Natural killer cell (primary cell): Measurements from ENCODE around the gene C2CD4D. TPM values are rescaled to one million over a fixed set of nuclear protein-coding genes. Genes with fewer than 3 reads are reported as not detected.

Experiments used
- ATAC-seq, 3 donors: fragments of 150-1000 bp in 2 of 3; fragments of 200-7000 bp in 1 of 3; cut with Tn5 transposase; 1 replicate in 1 of 3; 2 replicates in 2 of 3; pipeline ENCODE4 v1.10.0; 2021; ENCODE audit warnings: mild to moderate bottlenecking in 2 of 3, moderate library complexity in 2 of 3
- DNase-seq, 2 donors: peaks; one replicate each; pipeline versions ENCODE4 v3.0.0 to v3.0.0-alpha.2; 2013 to 2021; ENCODE audit warnings: mixed read lengths in 1 of 2
- H3K27ac ChIP-seq: one replicate; pipeline ENCODE4 v1.5.1; 2013; ENCODE audit warnings: mild to moderate bottlenecking, low read length
- H3K27me3 ChIP-seq: one replicate; pipeline ENCODE4 v1.6.1; 2013; ENCODE audit warnings: low read length; ENCODE audit not compliant: control insufficient read depth, insufficient read depth
- H3K36me3 ChIP-seq: one replicate; pipeline ENCODE4 v1.6.1; 2013; ENCODE audit warnings: low read length; ENCODE audit not compliant: control insufficient read depth, insufficient read depth
- H3K4me1 ChIP-seq: one replicate; pipeline ENCODE4 v1.6.1; 2013; ENCODE audit warnings: low read length; ENCODE audit not compliant: control insufficient read depth, insufficient read depth
- H3K4me3 ChIP-seq: one replicate; pipeline ENCODE4 v1.5.1; 2013; ENCODE audit warnings: low read length
- H3K9me3 ChIP-seq: one replicate; pipeline ENCODE4 v1.6.1; 2013; ENCODE audit warnings: low read length; ENCODE audit not compliant: control insufficient read depth, insufficient read depth
- H3K27ac Mint-ChIP-seq, 2 donors: one replicate each; pipeline ENCODE4 v1.8.0; 2022; ENCODE audit warnings: mild to moderate bottlenecking in 2 of 2, mixed read lengths in 2 of 2, moderate library complexity in 1 of 2
- H3K27me3 Mint-ChIP-seq, 2 donors: one replicate each; pipeline ENCODE4 v1.8.0; 2022; ENCODE audit warnings: low read depth in 2 of 2, mixed read lengths in 2 of 2
- H3K36me3 Mint-ChIP-seq: one replicate; pipeline ENCODE4 v1.8.0; 2022; ENCODE audit warnings: mixed read lengths
- H3K4me1 Mint-ChIP-seq, 2 donors: one replicate each; pipeline ENCODE4 v1.8.0; 2022; ENCODE audit warnings: mixed read lengths in 2 of 2
- H3K4me3 Mint-ChIP-seq: one replicate; pipeline ENCODE4 v1.8.0; 2022; ENCODE audit warnings: mild to moderate bottlenecking, moderate library complexity, mixed read lengths
- H3K9me3 Mint-ChIP-seq, 2 donors: one replicate each; pipeline ENCODE4 v1.8.0; 2022; ENCODE audit warnings: mixed read lengths in 2 of 2
- CTCF ChIP-seq: fragments of 200-600 bp; IDR thresholded peaks from one replicate; pipeline ENCODE4 v1.8.0; 2022; ENCODE audit warnings: antibody characterized with exemption
- whole genome bisulfite sequencing: methylation state at CpG from one replicate; pipeline ENCODE4 v1.1.7; 2013; ENCODE audit warnings: missing lambda C conversion rate; ENCODE audit not compliant: insufficient coverage; 5-methylcytosine and 5-hydroxymethylcytosine counted together
- intact Hi-C: fragments of 100-400 bp; cut with micrococcal nuclease; formaldehyde crosslinking; loops from one replicate; pipeline ENCODE4 v1.14.2; 2022
- total RNA-seq, 4 donors: library from RNA; stranded (reverse); fragments of 120-200 nt in 1 of 4; gene quantifications; one replicate each; pipeline versions ENCODE4 v1.2.3 to v1.2.4, GENCODE V29; 2013 to 2022

C2CD4D gene
- total RNA-seq, 3 donors from 2014 or later (not counting 1 experiment from before 2014, with no cell fraction given): 0.20 to 0.24 TPM; not detected in 1

GRCh38 chr1:151849126-151849525 is 9.5 kb upstream of the C2CD4D start:
- no peak for DNase-seq
- no peaks in the 10 kb centered on the region for H3K27me3 ChIP-seq
- WGBS: 69% methylated on average over 3 of the region's 3 CpGs
- H3K4me3 ChIP-seq: no peak overlapping the region
- intact Hi-C loops: no loop called here
- no peak overlapping the region for H3K27ac ChIP-seq
- H3K36me3 ChIP-seq: no peaks in the 10 kb centered on the region
- Mint-ChIP-seq H3K36me3 (no peaks in the 10 kb centered on the region), H3K27me3 (peaks cover 18 to 28% of the 10 kb centered on the region in 2 donors), H3K4me3 (no peak overlapping the region), H3K4me1 (no peaks in the 10 kb centered on the region), H3K27ac (no peak overlapping the region), H3K9me3 (no peaks in the 10 kb centered on the region)
- H3K4me1 ChIP-seq: no peaks in the 10 kb centered on the region
- no peaks in the 10 kb centered on the region for H3K9me3 ChIP-seq
- no peak for ATAC-seq
- TF ChIP-seq CTCF: no peak

- no peak overlapping the region for H3K4me3 Mint-ChIP-seq
- no peak overlapping the region for H3K27ac Mint-ChIP-seq
- Histone ChIP-seq H3K27ac (no peak overlapping the region), H3K27me3 (no peaks in the 10 kb centered on the region), H3K36me3 (no peaks in the 10 kb centered on the region), H3K4me1 (no peaks in the 10 kb centered on the region), H3K4me3 (no peak overlapping the region), H3K9me3 (no peaks in the 10 kb centered on the region)
- intact Hi-C loops: no loop called here
- ATAC-seq (no peak), DNase-seq (no peak)
- peaks cover 18 to 28% of the 10 kb centered on the region in 2 donors for H3K27me3 Mint-ChIP-seq
- H3K36me3 Mint-ChIP-seq: no peaks in the 10 kb centered on the region
- WGBS: 75% methylated on average over 9 of the region's 11 CpGs
- H3K4me1 Mint-ChIP-seq: no peaks in the 10 kb centered on the region
- H3K9me3 Mint-ChIP-seq: no peaks in the 10 kb centered on the region
- TF ChIP-seq CTCF: no peak
Measured at GRCh38 chr1:151847867-151848596, 8.4 kb upstream of the C2CD4D start.

GRCh38 chr1:151846686-151847237 is 7.1 kb upstream of the C2CD4D start:
- Mint-ChIP-seq H3K9me3 (no peaks in the 10 kb centered on the region), H3K36me3 (no peaks in the 10 kb centered on the region), H3K27me3 (peaks cover 18 to 27% of the 10 kb centered on the region in 2 donors), H3K27ac (no peak overlapping the region), H3K4me1 (no peaks in the 10 kb centered on the region), H3K4me3 (no peak overlapping the region)
- DNase-seq (peak in 1 of 2 donors; percentile 32), ATAC-seq (no peak)
- no peaks in the 10 kb centered on the region for H3K4me1 ChIP-seq
- no peaks in the 10 kb centered on the region for H3K36me3 ChIP-seq
- no peak overlapping the region for H3K4me3 ChIP-seq
- no peaks in the 10 kb centered on the region for H3K9me3 ChIP-seq
- intact Hi-C loops: no loop called here
- no peak for TF ChIP-seq CTCF
- 79% methylated on average over 8 of the region's 8 CpGs for WGBS
- H3K27me3 ChIP-seq: no peaks in the 10 kb centered on the region
- H3K27ac ChIP-seq: no peak overlapping the region
